OCI-LY1 (cell line): ENCODE results near the gene ARFIP2.

Source experiments
- H2AFZ ChIP-seq: fragments of 200-600 bp; sonication (generic), shearing (Covaris generic); 2 replicates; pipeline ENCODE4 v1.6.0; 2014; ENCODE audit warnings: antibody characterized with exemption, mild to moderate bottlenecking, low read length
- H3F3A ChIP-seq: fragments of 200-600 bp; sonication (generic), shearing (Covaris generic); 2 replicates; pipeline ENCODE4 v1.6.0; 2014; ENCODE audit warnings: mild to moderate bottlenecking, antibody characterized with exemption, low read length, moderate library complexity; ENCODE audit not compliant: insufficient read depth
- H3K27ac ChIP-seq: fragments of 200-600 bp; sonication (generic); 2 replicates; pipeline ENCODE4 v1.5.1; 2014; ENCODE audit warnings: low read length, mixed run types, mild to moderate bottlenecking, low read depth; ENCODE audit not compliant: poor library complexity, severe bottlenecking
- H3K27me3 ChIP-seq: fragments of 200-600 bp; sonication (generic); 2 replicates; pipeline ENCODE4 v1.6.0; 2014; ENCODE audit warnings: antibody characterized with exemption, mild to moderate bottlenecking, low read length, moderate library complexity; ENCODE audit not compliant: insufficient read depth
- H3K36me3 ChIP-seq: fragments of 200-600 bp; sonication (generic); 2 replicates; pipeline ENCODE4 v1.6.1; 2014; ENCODE audit warnings: mild to moderate bottlenecking, antibody characterized with exemption, low read length, moderate library complexity, mixed read lengths; ENCODE audit not compliant: insufficient read depth
- H3K4me1 ChIP-seq: fragments of 200-600 bp; sonication (generic); 2 replicates; pipeline ENCODE4 v1.5.1; 2014; ENCODE audit warnings: mild to moderate bottlenecking, low read length, moderate library complexity; ENCODE audit not compliant: insufficient read depth, severe bottlenecking
- H3K4me2 ChIP-seq: fragments of 200-600 bp; sonication (generic), shearing (Covaris generic); 2 replicates; pipeline ENCODE4 v1.6.1; 2014; ENCODE audit warnings: low read length
- H3K4me3 ChIP-seq: fragments of 200-600 bp; sonication (generic); 2 replicates; pipeline ENCODE4 v1.5.1; 2014; ENCODE audit warnings: low read length, low read depth, mild to moderate bottlenecking, mixed read lengths; ENCODE audit not compliant: poor library complexity, severe bottlenecking
- H3K79me2 ChIP-seq: fragments of 200-600 bp; shearing (Covaris generic); 2 replicates; pipeline ENCODE4 v1.6.1; 2016; ENCODE audit warnings: mixed run types, low read length, mixed read lengths; ENCODE audit not compliant: insufficient read depth
- H3K9ac ChIP-seq: fragments of 200-600 bp; sonication (generic), shearing (Covaris generic); 2 replicates; pipeline ENCODE4 v1.6.1; 2014; ENCODE audit warnings: mild to moderate bottlenecking, low read length, mixed read lengths
- H3K9me2 ChIP-seq: fragments of 200-600 bp; sonication (generic), shearing (Covaris generic); 2 replicates; pipeline ENCODE4 v1.6.1; 2014; ENCODE audit warnings: low read depth, mild to moderate bottlenecking, low read length, mixed read lengths
- H3K9me3 ChIP-seq: fragments of 200-600 bp; shearing (Covaris generic); 2 replicates; pipeline ENCODE4 v1.6.1; 2014; ENCODE audit warnings: low read length, mixed read lengths
- H4K20me1 ChIP-seq: fragments of 200-600 bp; sonication (generic), shearing (Covaris generic); 2 replicates; pipeline ENCODE4 v1.6.0; 2016; ENCODE audit warnings: mild to moderate bottlenecking, low read length; ENCODE audit not compliant: insufficient read depth
- EZH2 ChIP-seq: fragments of 200-600 bp; sonication (generic), shearing (Covaris generic); IDR thresholded peaks from 2 replicates; pipeline ENCODE4 v1.8.0; 2017; ENCODE audit warnings: borderline replicate concordance, mixed run types, mild to moderate bottlenecking, antibody characterized with exemption, low read length, moderate library complexity, mixed read lengths
- TF ChIP-seq, protein P1 (sequence below): fragments of 200-600 bp; sonication (generic), shearing (Covaris generic); IDR thresholded peaks from 2 replicates; pipeline ENCODE4 v1.5.1; 2017; ENCODE audit warnings: mild to moderate bottlenecking, antibody characterized with exemption, low read length, moderate library complexity, mixed read lengths

Gene ARFIP2

DNA sequence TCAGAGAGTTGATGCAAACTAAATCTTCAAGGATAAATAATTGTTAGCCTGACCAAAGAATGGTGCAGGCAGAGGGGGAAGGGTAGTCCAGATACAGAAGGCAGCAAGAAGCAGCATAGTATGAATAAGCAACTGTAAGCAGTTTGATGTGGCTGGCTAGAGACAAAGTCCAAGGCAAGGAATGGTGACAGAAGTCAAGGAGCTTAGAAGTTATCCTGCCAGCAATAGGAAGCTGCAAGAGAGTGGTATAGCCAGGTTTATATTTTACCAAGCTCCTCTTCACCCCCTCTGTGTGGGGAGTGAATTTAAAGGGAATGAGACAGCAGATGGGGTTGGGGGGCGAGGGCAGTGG, 22.1 kb downstream of the ARFIP2 start:
- H3K4me1 ChIP-seq, result no peaks in the 10 kb centered on the region
- no peak overlapping the region for H3K4me2 ChIP-seq
- no peak overlapping the region for H3K4me3 ChIP-seq
- no peaks in the 10 kb centered on the region for H3K36me3 ChIP-seq
- no peak overlapping the region for H3K27ac ChIP-seq
- no peak for TF ChIP-seq EZH2
- TF ChIP-seq, protein P1, sequence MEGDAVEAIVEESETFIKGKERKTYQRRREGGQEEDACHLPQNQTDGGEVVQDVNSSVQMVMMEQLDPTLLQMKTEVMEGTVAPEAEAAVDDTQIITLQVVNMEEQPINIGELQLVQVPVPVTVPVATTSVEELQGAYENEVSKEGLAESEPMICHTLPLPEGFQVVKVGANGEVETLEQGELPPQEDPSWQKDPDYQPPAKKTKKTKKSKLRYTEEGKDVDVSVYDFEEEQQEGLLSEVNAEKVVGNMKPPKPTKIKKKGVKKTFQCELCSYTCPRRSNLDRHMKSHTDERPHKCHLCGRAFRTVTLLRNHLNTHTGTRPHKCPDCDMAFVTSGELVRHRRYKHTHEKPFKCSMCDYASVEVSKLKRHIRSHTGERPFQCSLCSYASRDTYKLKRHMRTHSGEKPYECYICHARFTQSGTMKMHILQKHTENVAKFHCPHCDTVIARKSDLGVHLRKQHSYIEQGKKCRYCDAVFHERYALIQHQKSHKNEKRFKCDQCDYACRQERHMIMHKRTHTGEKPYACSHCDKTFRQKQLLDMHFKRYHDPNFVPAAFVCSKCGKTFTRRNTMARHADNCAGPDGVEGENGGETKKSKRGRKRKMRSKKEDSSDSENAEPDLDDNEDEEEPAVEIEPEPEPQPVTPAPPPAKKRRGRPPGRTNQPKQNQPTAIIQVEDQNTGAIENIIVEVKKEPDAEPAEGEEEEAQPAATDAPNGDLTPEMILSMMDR, result no peak
- H3K9ac ChIP-seq, result no peak overlapping the region
- H3K9me3 ChIP-seq, result no peaks in the 10 kb centered on the region
- no peaks in the 10 kb centered on the region for H4K20me1 ChIP-seq
- H3K9me2 ChIP-seq, result no peaks in the 10 kb centered on the region
- no peaks in the 10 kb centered on the region for H3K79me2 ChIP-seq
- H3K27me3 ChIP-seq, result no peaks in the 10 kb centered on the region
- no peaks in the 10 kb centered on the region for H3F3A ChIP-seq
- no peak overlapping the region for H2AFZ ChIP-seq

DNA sequence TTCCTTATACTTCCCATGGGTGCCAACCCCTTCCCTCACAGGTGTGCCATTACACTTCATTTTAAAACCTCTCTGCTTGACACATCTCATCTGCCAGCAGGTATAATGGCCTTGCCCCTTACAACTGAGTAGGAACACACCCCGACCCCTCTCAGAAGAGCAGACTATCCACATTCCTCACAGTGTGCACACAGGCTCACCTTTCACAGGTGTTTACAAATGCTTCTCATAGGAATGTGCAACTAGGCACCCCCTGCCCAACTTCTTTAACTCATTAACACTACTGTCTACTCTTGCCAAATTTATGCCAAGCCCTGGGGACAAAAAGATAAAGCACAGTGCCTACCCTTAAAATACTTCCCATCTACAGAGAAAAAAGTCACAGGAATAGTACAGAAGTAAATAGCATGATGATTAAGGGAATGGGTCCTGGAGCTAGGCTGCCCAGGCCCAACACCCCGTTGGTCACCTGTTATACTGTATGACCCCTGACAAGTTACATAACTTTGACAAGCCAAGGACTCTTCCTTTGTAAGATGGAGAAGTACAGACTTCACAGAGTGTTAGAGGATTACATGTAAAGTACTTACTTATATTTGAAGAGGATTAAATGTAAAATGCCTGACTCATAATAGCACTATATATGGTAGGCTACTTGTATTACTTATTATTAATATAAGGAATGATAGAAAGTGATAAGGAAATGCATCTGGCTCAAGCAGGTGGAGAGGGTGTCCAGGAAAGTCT, 22.6 kb downstream of the ARFIP2 start:
- no peaks in the 10 kb centered on the region for H3K36me3 ChIP-seq
- no peak overlapping the region for H3K4me2 ChIP-seq
- no peak overlapping the region for H3K27ac ChIP-seq
- H2AFZ ChIP-seq, result no peak overlapping the region
- H3F3A ChIP-seq, result no peaks in the 10 kb centered on the region
- no peaks in the 10 kb centered on the region for H3K9me2 ChIP-seq
- no peaks in the 10 kb centered on the region for H3K9me3 ChIP-seq
- no peaks in the 10 kb centered on the region for H3K4me1 ChIP-seq
- H3K4me3 ChIP-seq, result no peak overlapping the region
- TF ChIP-seq EZH2, result no peak
- TF ChIP-seq, protein P1, result no peak
- no peaks in the 10 kb centered on the region for H3K27me3 ChIP-seq
- no peaks in the 10 kb centered on the region for H3K79me2 ChIP-seq
- no peaks in the 10 kb centered on the region for H4K20me1 ChIP-seq
- no peak overlapping the region for H3K9ac ChIP-seq

DNA sequence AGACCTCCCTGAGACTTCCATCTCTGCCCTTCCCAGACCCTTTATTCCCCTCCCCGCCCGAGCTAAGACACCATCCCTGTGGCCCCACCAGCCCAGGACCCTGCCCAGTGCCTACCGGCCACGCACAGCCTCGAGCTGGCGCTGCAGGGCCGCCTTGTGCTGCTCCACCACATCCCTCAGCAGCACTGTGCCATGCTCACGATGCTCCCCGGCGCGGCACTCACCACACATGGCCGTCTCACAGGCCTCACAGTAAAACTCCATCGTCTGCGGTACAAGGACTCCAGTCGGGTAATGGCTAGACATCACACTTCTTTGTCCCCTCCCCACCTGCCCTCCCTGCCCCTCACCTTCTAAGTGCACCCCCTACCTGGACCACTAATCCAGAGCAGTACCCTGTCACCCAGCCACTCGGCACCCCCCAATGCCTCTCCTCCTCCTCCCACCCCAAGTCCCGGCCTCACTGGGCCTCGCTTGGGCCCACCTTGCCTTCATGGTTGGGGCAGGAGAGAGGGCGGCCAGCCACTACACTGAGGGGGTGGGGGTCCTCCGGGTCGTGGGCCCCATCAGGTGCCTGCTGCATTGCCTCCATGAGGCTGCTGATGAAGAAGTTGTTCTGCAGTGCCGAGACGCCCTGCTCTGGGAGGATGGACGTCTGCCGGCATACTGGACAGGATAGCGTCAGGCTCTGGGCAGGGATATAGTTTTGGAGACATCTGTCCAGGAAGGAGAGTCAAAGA, 23.4 kb downstream of the ARFIP2 start:
- Histone ChIP-seq H2AFZ (no peak overlapping the region), H3K27me3 (no peaks in the 10 kb centered on the region), H3K4me3 (no peak overlapping the region), H3F3A (no peaks in the 10 kb centered on the region), H3K4me2 (no peak overlapping the region), H3K27ac (no peak overlapping the region), H3K4me1 (no peaks in the 10 kb centered on the region), H3K79me2 (no peaks in the 10 kb centered on the region), H3K36me3 (no peaks in the 10 kb centered on the region), H3K9me3 (no peaks in the 10 kb centered on the region), H3K9ac (no peak overlapping the region), H4K20me1 (no peaks in the 10 kb centered on the region), H3K9me2 (no peaks in the 10 kb centered on the region)
- no peak for TF ChIP-seq EZH2
- TF ChIP-seq, protein P1, result no peak
